Smooth muscle cell (in vitro differentiated cells): ENCODE results near the gene SCAF11. TPM values are rescaled to one million over a fixed set of nuclear protein-coding genes. Genes with fewer than 3 reads are reported as not detected.

Experiments used
- DNase-seq: peaks from one replicate; lab custom pipeline; 2025; ENCODE audit not compliant: unreplicated experiment; lab: John Stamatoyannopoulos, UW
- H2AFZ ChIP-seq: fragments of 200-600 bp; sonication (generic); 2 replicates; pipeline ENCODE4 v1.6.0; 2016; ENCODE audit warnings: antibody characterized with exemption, low read depth, mild to moderate bottlenecking
- H3F3A ChIP-seq: fragments of 200-600 bp; sonication (generic); 2 replicates; pipeline ENCODE4 v1.6.0; 2017; ENCODE audit warnings: antibody characterized with exemption, low read depth
- H3K27ac ChIP-seq: fragments of 200-600 bp; sonication (generic); 2 replicates; pipeline ENCODE4 v1.5.1; 2016; ENCODE audit warnings: low read depth, mild to moderate bottlenecking
- H3K27me3 ChIP-seq: fragments of 200-600 bp; sonication (generic); 2 replicates; pipeline ENCODE4 v1.6.1; 2016; ENCODE audit warnings: low read depth, mild to moderate bottlenecking
- H3K36me3 ChIP-seq: fragments of 200-600 bp; sonication (generic); 2 replicates; pipeline ENCODE4 v1.5.1; 2016; ENCODE audit warnings: low read depth
- H3K4me1 ChIP-seq: fragments of 200-600 bp; sonication (generic); 2 replicates; pipeline ENCODE4 v1.5.1; 2016; ENCODE audit warnings: low read depth
- H3K4me2 ChIP-seq: fragments of 200-600 bp; sonication (generic); 2 replicates; pipeline ENCODE4 v1.6.0; 2016; ENCODE audit warnings: mild to moderate bottlenecking
- H3K4me3 ChIP-seq: fragments of 200-600 bp; sonication (generic); 2 replicates; pipeline ENCODE4 v1.5.1; 2016; ENCODE audit warnings: mild to moderate bottlenecking
- H3K79me2 ChIP-seq: fragments of 200-600 bp; sonication (generic); 2 replicates; pipeline ENCODE4 v1.6.0; 2016; ENCODE audit warnings: low read depth, mild to moderate bottlenecking
- H3K9ac ChIP-seq: fragments of 200-600 bp; sonication (generic); 2 replicates; pipeline ENCODE4 v1.6.0; 2016; ENCODE audit warnings: low read depth
- H3K9me3 ChIP-seq: fragments of 200-600 bp; sonication (generic); replicated peaks from 2 replicates; pipeline ENCODE4 v1.5.1; 2016; ENCODE audit warnings: low read depth
- H4K20me1 ChIP-seq: fragments of 200-600 bp; sonication (generic); 2 replicates; pipeline ENCODE4 v1.6.0; 2016; ENCODE audit warnings: low read depth
- WGBS: methylation state at CpG from one replicate; pipeline ENCODE4 v1.1.7; 2016; ENCODE audit warnings: low lambda C conversion rate; 5-methylcytosine and 5-hydroxymethylcytosine counted together
- polyA plus RNA-seq: library from polyadenylated mRNA; unstranded; fragments of >200 nt; fragmentation: Nextera tagmentation; extraction: Ambion mirVana; gene quantifications from 2 replicates; pipeline ENCODE4 v1.2.1, GENCODE V29; 2016
- total RNA-seq: library from RNA; depleted of rRNA; stranded (reverse); fragments of >200 nt; gene quantifications from 2 replicates; pipeline ENCODE4 v1.2.3, GENCODE V29; 2014
- TF ChIP-seq, protein P1 (sequence below): fragments of 200-600 bp; sonication (generic); IDR thresholded peaks from 2 replicates; pipeline ENCODE4 v1.5.1; 2017; ENCODE audit warnings: borderline replicate concordance, mild to moderate bottlenecking, antibody characterized with exemption; ENCODE audit not compliant: insufficient read depth, poor library complexity, severe bottlenecking

Gene SCAF11
- total and polyA plus RNA-seq, 2 experiments from 2014 or later = 33.2 to 99.5 TPM

DNA sequence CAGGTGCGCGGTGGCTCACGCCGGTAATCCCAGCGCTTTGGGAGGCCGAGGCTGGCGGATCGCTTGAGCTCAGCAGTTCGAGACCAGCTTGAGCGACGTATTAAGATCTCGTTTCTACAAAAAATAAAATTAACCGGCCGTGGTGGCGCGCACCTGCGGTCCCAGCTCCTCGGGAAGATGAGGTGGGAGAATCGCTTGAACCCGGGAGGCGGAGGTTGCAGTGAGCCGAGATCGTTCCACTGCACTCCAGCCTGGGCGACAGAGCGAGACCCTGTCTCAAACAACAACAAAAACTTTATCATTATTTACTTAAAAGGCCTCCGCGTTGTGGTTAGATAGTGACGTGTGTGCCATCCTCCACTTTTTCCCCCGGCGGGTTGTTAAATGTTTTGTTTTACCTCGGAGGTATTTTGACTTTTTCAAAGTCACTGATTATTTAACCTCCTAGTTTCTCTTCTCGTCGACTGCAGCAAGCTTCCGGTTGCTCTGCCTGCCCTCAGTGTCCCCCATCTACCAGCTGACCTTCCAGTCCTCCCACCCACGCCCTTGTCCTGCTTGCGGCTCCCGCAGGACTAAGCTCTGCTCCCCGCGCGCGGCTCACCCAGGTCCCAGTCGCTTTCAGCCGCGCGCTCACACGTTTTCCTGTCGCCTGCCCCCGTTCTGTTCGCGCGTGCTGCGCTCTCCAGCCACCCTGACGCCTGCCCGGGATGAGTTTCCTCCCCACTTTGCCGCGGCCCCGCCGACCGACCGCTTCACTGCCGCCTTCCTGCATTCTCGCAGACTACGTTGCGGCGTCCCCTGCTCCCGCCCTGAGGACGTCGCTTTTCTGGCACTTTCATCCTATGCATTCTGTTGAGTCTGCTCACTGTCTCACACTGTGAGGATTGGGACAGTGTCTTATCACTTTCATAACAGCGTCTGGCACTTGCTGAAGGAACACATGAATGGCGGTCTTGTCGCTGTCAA lies 1.2 kb upstream of the SCAF11 start:
- Histone ChIP-seq H3K27me3 (no peaks in the 10 kb centered on the region), H3K36me3 (no peaks in the 10 kb centered on the region), H3K4me1 (peaks cover 27% of the 10 kb centered on the region), H3K4me2 (peak overlapping the region; percentile 93), H3K4me3 (peak overlapping the region; percentile 68), H3K9ac (peak overlapping the region; percentile 67), H4K20me1 (peaks cover 29% of the 10 kb centered on the region), H2AFZ (peak overlapping the region; percentile 93), H3F3A (peaks cover 20% of the 10 kb centered on the region), H3K79me2 (peaks cover 33% of the 10 kb centered on the region), H3K9me3 (no peaks in the 10 kb centered on the region), H3K27ac (peak overlapping the region; percentile 85)
- peak; percentile 37 for DNase-seq
- WGBS = 25% methylated on average over 71 of the region's 71 CpGs
- TF ChIP-seq, protein P1, sequence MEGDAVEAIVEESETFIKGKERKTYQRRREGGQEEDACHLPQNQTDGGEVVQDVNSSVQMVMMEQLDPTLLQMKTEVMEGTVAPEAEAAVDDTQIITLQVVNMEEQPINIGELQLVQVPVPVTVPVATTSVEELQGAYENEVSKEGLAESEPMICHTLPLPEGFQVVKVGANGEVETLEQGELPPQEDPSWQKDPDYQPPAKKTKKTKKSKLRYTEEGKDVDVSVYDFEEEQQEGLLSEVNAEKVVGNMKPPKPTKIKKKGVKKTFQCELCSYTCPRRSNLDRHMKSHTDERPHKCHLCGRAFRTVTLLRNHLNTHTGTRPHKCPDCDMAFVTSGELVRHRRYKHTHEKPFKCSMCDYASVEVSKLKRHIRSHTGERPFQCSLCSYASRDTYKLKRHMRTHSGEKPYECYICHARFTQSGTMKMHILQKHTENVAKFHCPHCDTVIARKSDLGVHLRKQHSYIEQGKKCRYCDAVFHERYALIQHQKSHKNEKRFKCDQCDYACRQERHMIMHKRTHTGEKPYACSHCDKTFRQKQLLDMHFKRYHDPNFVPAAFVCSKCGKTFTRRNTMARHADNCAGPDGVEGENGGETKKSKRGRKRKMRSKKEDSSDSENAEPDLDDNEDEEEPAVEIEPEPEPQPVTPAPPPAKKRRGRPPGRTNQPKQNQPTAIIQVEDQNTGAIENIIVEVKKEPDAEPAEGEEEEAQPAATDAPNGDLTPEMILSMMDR = no peak

DNA sequence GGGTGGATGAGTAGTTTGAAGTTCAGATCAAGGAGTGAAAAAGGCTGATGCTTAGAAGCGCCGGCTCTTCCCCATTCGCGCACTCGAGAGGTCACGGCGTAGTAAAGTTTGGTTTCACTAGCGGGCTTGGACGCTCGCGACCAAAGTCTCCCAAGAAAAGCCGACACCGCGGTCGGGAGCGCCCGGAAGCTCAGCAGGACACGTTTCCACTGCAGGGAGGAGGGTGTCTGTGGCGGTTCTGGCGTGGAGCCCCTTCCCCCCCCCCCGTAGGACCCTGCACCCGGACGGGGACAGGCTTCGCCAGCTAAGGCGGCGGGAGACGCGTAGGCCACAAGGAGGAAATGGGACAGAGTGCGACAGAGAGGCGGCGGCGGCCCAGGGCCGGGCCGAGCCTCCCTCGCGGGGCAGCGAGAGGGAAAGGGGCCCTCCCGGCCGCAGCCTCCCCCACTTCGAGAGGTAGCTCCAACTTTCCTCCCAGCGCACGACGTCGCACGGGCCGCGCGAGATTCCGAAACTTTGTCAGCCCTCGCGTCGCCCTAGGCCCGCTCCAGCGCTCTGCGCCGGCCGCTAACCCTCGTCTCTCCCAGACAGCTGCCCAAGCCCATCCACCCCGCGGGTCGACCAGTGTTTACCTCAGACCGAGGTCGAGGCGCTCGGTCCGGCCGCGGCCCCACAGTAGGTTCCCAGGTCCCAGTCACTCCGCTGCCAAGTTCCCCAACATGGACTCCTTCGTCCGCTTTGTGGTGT lies 480 bp downstream of the SCAF11 start:
- H3K9ac ChIP-seq = peak overlapping the region; percentile 98
- peaks cover 49% of the 10 kb centered on the region for H3K79me2 ChIP-seq
- H3K4me2 ChIP-seq = peak overlapping the region; percentile 95
- TF ChIP-seq, protein P1 = no peak
- H3K27me3 ChIP-seq = no peaks in the 10 kb centered on the region
- WGBS = under 1% methylated on average over 69 of the region's 71 CpGs
- H3K36me3 ChIP-seq = no peaks in the 10 kb centered on the region
- peaks cover 27% of the 10 kb centered on the region for H3K4me1 ChIP-seq
- H3K4me3 ChIP-seq = peak overlapping the region; percentile 93
- peak overlapping the region; percentile 75 for H2AFZ ChIP-seq
- peaks cover 46% of the 10 kb centered on the region for H4K20me1 ChIP-seq
- H3K27ac ChIP-seq = peak overlapping the region; percentile 99
- peak; percentile 68 for DNase-seq
- peaks cover 20% of the 10 kb centered on the region for H3F3A ChIP-seq
- H3K9me3 ChIP-seq = no peaks in the 10 kb centered on the region

DNA sequence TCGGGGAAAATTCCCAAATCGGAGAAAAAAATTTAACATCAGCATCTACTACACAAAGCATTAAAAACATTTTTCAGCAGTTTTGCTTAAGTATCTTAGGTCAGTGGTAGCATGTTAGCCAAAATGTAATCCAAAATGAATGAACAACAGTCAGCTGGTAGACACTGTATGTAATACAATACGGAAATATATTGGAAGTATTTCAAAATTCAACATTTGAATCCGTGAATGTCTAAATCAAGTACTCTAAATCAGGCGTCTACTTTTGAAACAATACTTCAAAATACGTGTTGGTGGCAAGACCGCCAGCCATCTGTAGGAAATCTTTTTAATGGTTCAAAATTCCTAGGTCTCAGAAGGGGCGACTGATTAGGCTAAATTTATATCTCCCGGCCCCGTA lies 1.1 kb downstream of the SCAF11 start:
- Histone ChIP-seq H3K4me3 (peak overlapping the region; percentile 93), H3K9me3 (no peaks in the 10 kb centered on the region), H3K36me3 (no peaks in the 10 kb centered on the region), H3K4me1 (peaks cover 27% of the 10 kb centered on the region), H4K20me1 (peaks cover 52% of the 10 kb centered on the region), H3K27ac (peak overlapping the region; percentile 99), H3K4me2 (peak overlapping the region; percentile 95), H3K27me3 (no peaks in the 10 kb centered on the region), H3K79me2 (peaks cover 55% of the 10 kb centered on the region), H3K9ac (peak overlapping the region; percentile 98), H2AFZ (peak overlapping the region; percentile 75), H3F3A (peaks cover 20% of the 10 kb centered on the region)
- WGBS = 4% methylated on average over 10 of the region's 10 CpGs
- no peak for DNase-seq
- TF ChIP-seq, protein P1 = no peak
